NAMALWA (cell line): Measurements from ENCODE around the gene MSI2.

Experiments used
- DNase-seq: peaks from one replicate; pipeline ENCODE4 v3.0.0-alpha.2; 2015; ENCODE audit warnings: low spot score

MSI2 gene

DNA sequence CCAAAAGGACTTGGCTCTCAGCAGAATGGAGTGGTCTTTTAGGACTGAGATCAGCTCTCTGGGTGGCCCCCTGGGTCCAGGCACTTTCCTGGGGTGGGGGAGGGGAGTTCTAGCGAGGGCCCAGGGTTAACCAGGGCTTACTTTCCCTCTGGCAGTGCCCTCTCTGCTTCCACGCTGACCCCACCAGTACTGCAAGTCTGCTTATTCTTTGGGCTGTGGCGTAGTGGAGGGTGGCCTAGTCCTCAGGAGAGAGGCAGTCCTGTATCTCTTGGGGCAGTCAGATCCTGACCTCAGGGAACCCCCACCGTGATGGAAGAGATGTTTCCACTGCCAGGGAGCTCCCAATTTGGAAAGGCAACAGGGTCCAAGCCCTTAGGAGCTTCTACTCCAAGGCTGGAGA is 409.4 kb downstream of the MSI2 start:
- no peak for DNase-seq

GRCh38 chr17:57666201-57666870 is 410.0 kb downstream of the MSI2 start:
- peak; percentile 31 for DNase-seq

DNA sequence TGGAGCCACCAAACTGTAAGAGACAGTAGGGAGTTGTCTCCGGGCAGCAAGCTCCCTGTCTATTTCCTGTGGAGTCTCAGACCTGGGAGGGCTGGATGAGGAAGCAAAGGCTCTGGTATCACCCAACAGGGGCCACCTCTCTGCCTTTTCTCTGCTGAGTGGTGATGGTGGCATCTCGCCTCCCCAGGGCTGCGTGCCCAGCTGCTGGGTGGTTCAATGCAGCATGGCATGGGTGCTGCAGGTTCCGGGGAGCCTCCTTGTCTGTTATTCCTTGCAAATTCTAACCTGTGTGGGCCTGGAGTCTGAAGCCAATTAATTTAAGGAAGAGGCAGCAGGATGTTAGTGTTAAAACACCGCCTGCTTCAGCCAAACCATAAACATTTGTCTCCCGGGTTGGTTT is 410.6 kb downstream of the MSI2 start:
- DNase-seq, result no peak

DNA sequence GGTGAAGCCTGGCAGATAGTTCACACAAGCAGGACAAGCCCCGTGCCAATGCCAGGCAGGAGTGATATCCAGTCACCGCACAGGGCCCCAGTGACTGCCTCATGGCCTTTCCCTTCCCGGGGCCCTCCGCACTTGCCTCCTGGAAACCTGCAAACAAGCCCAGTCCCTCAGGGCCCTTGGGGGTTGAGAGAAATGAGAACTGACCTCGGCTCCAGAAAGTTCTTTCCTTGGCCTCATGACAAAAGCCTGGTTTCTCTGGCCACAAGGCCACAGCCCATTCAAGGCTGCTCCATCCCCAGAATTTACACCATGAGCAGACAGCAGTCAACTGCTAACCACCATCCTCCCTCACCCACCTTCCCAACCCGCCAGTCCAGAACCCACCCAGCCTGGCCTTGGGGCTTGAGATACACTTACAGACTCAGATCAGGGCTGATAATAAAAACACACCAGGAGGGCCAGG is 411.2 kb downstream of the MSI2 start:
- DNase-seq, result no peak

DNA sequence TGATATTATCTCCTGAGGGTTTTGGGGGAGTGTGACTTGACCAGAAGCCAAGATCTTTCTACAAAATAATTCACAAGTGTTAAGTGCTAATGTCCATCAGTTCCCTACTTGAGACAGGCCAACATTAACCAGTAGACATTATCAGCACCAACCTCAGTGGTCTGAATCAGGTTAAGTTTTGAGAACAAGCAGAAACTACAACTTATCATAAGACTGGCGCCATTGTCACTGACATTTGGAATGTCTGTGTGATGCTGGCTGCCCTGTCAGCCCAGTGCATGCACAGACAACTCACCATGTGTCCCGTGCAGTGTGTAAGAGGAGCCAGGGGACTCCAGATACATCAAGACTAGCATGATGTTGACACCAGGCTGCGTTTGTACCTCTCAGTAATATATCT is 412.0 kb downstream of the MSI2 start:
- no peak for DNase-seq

GRCh38 chr17:57669671-57670529 is 413.6 kb downstream of the MSI2 start:
- no peak for DNase-seq

- no peak for DNase-seq
Observed at GRCh38 chr17:57670769-57671569, 414.6 kb downstream of the MSI2 start.

- peak; percentile 84 for DNase-seq
Observed at GRCh38 chr17:57671667-57672632, 415.6 kb downstream of the MSI2 start.

DNA sequence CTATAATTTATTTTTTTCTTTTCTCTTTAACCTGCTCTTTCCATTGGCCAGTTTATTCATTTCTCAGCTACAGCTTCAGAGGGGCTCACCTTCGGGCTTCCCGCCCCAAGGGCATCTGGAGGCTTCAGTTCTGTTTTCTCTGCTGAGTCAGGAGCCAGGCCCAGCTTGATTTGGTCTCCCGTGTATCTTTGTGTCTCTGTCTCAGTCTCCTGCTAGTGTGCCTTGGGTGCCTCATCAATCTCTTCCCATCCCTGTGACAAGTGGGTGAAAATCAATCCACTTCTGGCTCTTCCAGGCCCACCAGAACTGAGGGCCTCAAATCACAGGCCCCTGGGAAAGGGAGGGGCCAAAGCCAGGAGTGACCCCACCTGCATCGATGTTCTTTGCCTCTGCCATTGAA is 416.6 kb downstream of the MSI2 start:
- no peak for DNase-seq

- no peak for DNase-seq
Observed at GRCh38 chr17:57674894-57675293, 418.6 kb downstream of the MSI2 start.

DNA sequence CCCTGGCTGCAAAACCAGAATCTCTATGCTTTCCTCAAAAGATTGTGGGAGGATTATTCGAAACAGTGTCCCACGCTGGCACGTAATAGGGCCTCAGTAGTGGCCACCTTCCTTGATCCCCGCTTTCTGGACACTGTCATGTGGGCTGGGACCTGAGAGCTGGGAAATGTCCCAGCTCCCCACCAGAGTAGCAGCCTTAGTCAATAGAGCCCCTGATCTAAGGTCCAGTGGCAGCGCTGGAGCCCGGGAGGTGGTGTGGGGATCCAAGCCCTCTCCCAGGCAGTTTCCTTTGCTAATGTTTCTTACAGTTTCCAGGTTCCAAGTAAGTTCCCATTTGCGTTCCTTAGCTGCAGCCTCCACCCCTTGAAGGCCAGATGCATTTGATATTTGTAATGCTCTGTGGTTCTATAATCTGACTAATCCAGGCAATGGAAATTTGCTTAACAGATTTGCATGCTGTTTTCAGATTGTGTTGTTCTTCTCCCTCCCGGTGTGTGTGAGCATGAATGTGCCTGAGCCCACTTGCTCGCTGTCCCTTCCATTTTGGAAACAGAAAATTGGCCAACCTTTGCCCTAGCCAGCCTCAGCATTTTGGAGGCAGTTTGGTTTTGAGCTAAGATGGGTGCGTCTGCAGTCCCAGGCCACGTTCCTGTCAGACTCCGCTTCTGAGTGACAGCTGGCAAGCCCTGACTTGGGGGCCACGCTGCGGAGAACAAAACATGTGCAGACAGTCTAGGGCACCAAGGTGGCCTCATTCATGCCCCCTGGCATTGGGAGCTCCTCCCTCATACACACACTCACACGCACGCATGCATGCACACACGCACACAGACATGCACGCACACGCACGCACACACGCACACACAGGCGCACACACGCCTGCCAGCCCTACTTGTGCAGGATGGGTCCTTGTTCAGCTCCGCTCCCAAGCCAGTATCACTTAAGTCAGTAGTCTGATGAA is 419.4 kb downstream of the MSI2 start:
- DNase-seq, result no peak

- no peak for DNase-seq
Observed at GRCh38 chr17:57676543-57676942, 420.2 kb downstream of the MSI2 start.

- no peak for DNase-seq
Observed at GRCh38 chr17:57677301-57677700, 421.0 kb downstream of the MSI2 start.

DNA sequence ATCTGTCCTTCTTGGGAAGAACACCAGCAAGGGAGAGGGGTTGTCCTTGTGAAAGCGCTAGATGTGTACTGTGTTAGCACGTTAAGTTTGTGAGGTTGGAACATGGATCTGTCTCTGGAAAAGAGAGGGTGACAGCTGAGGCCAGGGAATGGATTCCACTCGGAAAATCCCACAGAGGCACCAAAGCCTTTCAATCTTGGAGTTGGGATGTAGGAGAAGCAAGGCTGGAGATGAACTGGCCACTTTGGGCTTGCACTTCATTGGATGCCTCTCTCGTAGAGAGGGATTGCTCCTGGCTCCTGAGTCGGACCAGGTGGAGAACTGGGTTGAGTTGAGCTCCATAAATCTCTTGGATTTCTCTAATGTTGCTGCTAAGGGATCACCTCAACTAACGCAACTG is 421.5 kb downstream of the MSI2 start:
- no peak for DNase-seq

DNA sequence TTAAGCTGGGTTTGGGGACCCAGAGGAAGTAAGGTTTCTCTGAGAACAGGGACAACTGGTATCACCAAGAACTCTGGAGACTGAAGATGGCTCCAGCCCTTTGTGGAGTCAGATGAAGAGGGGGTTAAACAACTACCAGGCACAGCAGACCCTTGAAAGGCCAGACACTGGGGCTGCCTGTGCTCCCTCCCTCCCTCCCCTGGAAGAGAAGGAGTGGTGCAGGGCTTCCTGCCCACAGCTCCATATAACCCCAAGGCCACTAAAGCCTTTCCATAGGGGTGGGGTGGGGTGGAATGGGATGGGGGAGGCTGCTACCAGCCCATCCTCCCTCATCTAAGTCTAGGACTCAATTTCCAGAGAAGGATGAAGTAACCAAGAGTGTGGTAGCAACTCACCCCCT is 422.1 kb downstream of the MSI2 start:
- no peak for DNase-seq

DNA sequence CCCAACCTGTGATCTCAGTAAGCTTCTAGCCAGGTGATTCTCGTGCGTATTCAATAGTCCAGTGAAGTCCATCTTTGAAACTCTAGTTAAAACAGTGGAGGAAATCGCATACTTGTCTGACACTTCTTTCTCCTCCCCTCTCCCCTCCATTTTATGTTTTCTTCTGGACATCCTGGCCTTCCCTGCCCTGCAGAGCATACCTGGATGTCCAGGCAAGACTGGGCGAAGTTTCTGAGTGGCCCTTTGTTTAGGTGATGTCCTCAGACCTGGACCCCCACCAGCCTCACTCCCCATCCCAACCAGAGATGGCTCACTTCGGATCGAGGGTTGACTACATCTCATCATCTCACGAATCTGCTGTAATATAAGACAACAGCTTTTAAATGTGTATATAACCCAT is 423.0 kb downstream of the MSI2 start:
- DNase-seq, result no peak

GRCh38 chr17:57679906-57680695 is 423.8 kb downstream of the MSI2 start:
- DNase-seq, result no peak

DNA sequence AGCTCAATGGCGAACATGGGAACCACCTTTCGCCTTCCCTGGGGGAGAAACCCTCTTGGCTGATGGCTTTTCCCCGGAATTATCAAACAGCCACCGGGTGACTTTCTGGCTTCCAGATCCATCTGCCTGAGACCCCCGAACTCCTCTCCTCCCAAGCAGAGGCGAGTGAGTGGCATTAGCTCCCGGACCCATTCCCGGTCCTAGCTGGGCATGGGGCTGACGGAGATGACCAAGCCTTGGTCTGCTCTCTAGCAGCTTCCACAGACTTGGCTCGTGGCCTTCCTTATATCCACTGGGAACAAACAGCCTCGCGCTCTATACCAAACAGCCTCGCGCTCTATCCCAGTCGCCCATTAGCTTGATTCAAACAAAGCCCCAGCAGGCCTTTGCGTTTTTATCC is 426.4 kb downstream of the MSI2 start:
- no peak for DNase-seq

DNA sequence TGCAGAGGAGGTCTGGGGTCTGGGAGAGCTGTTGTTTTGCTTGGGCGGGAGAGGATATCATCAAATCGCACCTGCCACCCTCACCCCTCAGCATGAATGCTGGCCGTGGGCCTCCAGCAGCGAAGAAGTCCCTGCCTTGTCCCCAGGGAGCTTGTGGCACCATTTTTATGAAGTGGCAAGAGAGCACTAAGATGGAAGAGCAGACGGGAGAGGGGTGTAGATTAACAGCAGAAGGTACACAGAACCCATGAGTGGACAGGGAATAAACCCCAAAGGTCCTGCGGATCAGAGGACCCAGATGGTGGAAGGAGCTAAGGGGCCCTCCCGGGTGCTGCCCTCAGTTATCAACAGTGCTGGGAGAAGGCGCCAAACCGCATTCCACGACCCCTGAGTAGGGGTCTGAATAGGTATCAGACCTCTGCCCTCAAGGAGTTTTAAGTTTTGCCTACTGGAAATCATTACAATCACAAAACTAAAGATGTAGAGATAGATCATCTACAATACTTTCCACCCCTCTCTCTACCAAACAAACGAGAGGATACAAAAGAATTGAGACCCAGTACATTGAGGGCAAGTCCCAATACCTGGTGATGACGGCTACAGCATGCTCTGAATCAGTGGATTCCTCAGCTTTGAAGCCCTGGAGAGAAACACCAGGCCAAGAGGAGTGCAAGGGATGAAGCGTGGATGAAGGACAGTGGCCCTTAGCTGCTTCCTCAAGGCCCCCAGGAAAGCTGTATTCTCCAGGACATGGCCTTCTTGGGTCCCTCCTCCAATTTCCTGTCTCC is 428.6 kb downstream of the MSI2 start:
- DNase-seq, result no peak
